H1 (cell line): ENCODE measurements around the gene IAPP. TPM values are rescaled to one million over a fixed set of nuclear protein-coding genes. Genes with fewer than 3 reads are reported as not detected.

Experiments
- CTCF ChIA-PET: fragments of 300-600 bp; sonication (Branson Sonifier 250); formaldehyde crosslinking; loops from one replicate; lab custom pipeline; 2021; ENCODE audit not compliant: partially characterized antibody; lab: Charles Lee
- POLR2A ChIA-PET: fragments of 300-600 bp; sonication (Branson Sonifier 250); formaldehyde crosslinking; loops from one replicate; lab custom pipeline; 2021; ENCODE audit warnings: inconsistent platforms; ENCODE audit not compliant: partially characterized antibody; lab: Charles Lee
- DNase-seq, 2 experiments: peaks; one replicate each; pipeline versions ENCODE4 v3.0.0 to v3.0.0-alpha.2; 2010 to 2022; ENCODE audit warnings: low spot score in 2 of 2, low read depth in 1 of 2, mixed read lengths in 1 of 2
- FAIRE-seq: peaks from 2 replicates; lab custom pipeline; 2011; peaks lifted over from hg19 to GRCh38; lab: Jason Lieb, UNC
- H2AFZ ChIP-seq: 2 replicates; pipeline ENCODE4 v1.8.1; 2012; ENCODE audit warnings: low read length, inconsistent platforms
- H2AK5ac ChIP-seq: 2 replicates; pipeline ENCODE4 v1.6.1; 2013; ENCODE audit warnings: low read depth, low read length
- H2BK120ac ChIP-seq: replicated peaks from 2 replicates; pipeline ENCODE3; 2013; ENCODE audit warnings: low read depth, low read length, inconsistent platforms
- H2BK12ac ChIP-seq: 2 replicates; pipeline ENCODE4 v1.6.1; 2013; ENCODE audit warnings: low read depth, low read length
- H2BK15ac ChIP-seq: 2 replicates; pipeline ENCODE4 v1.6.1; 2013; ENCODE audit warnings: low read length
- H2BK20ac ChIP-seq: 2 replicates; pipeline ENCODE4 v1.6.1; 2013; ENCODE audit warnings: low read length
- H2BK5ac ChIP-seq: 2 replicates; pipeline ENCODE4 v1.6.1; 2013; ENCODE audit warnings: low read depth, low read length
- H3K14ac ChIP-seq: 2 replicates; pipeline ENCODE4 v1.6.1; 2013; ENCODE audit warnings: inconsistent platforms; ENCODE audit not compliant: insufficient read length
- H3K18ac ChIP-seq: 2 replicates; pipeline ENCODE4 v1.6.1; 2013; ENCODE audit warnings: low read length; ENCODE audit errors: extremely low read depth
- H3K23ac ChIP-seq: 2 replicates; pipeline ENCODE4 v1.6.1; 2013; ENCODE audit warnings: inconsistent platforms; ENCODE audit not compliant: insufficient read length
- H3K23me2 ChIP-seq: 2 replicates; pipeline ENCODE4 v1.6.1; 2013; ENCODE audit warnings: low read depth, low read length
- H3K27ac ChIP-seq: 2 replicates; pipeline ENCODE4 v1.6.1; 2011; ENCODE audit warnings: low read depth, low read length, inconsistent platforms
- H3K27me3 ChIP-seq, 4 experiments: replicated peaks in 1 of 4; 1 replicate in 1 of 4; 2 replicates in 3 of 4; pipeline versions ENCODE4 v1.6.1 to v1.8.1; 2011 to 2013; ENCODE audit warnings: low read length in 3 of 4, mild to moderate bottlenecking in 3 of 4, inconsistent platforms in 2 of 4, mixed read lengths in 2 of 4, moderate library complexity in 1 of 4; ENCODE audit not compliant: control insufficient read depth in 3 of 4, insufficient read depth in 3 of 4; ENCODE audit errors: extremely low read depth in 1 of 4
- H3K36me3 ChIP-seq, 4 experiments: 2 replicates each; pipeline versions ENCODE4 v1.6.1 to v1.8.1; 2011 to 2013; ENCODE audit warnings: mild to moderate bottlenecking in 4 of 4, low read length in 3 of 4, moderate library complexity in 2 of 4, control low read depth in 1 of 4, inconsistent platforms in 1 of 4; ENCODE audit not compliant: insufficient read depth in 4 of 4, control insufficient read depth in 2 of 4
- H3K4ac ChIP-seq: replicated peaks from 2 replicates; pipeline ENCODE3; 2013; ENCODE audit warnings: low read length, low read depth, mixed read lengths, inconsistent platforms; ENCODE audit not compliant: insufficient read length
- H3K4me1 ChIP-seq, 4 experiments: replicated peaks in 1 of 4; 1 replicate in 1 of 4; 2 replicates in 3 of 4; pipeline versions ENCODE4 v1.6.1 to v1.8.1; 2011 to 2013; ENCODE audit warnings: low read length in 3 of 4, inconsistent platforms in 2 of 4, mixed read lengths in 1 of 4; ENCODE audit not compliant: insufficient read depth in 4 of 4, control insufficient read depth in 3 of 4
- H3K4me2 ChIP-seq, 2 experiments: 2 replicates each; pipeline versions ENCODE4 v1.6.1 to v1.8.1; 2011 to 2013; ENCODE audit warnings: low read depth in 2 of 2, low read length in 2 of 2, control low read depth in 1 of 2, inconsistent platforms in 1 of 2, mild to moderate bottlenecking in 1 of 2; ENCODE audit not compliant: insufficient read depth in 1 of 2
- H3K4me3 ChIP-seq, 4 experiments: fragments of 200-600, 300-600 bp in 1 of 4; sonication (generic), shearing (Covaris generic), sonication (Bioruptor Twin) in 1 of 4; 2 replicates each; pipeline versions ENCODE4 v1.5.1 to v1.8.1; 2011 to 2016; ENCODE audit warnings: low read length in 4 of 4, low read depth in 3 of 4, control low read depth in 2 of 4, inconsistent platforms in 2 of 4, mild to moderate bottlenecking in 2 of 4, mixed read lengths in 1 of 4, moderate library complexity in 1 of 4; ENCODE audit not compliant: insufficient read depth in 2 of 4; ENCODE audit errors: extremely low read depth in 1 of 4
- H3K56ac ChIP-seq: replicated peaks from 2 replicates; pipeline ENCODE3; 2013; ENCODE audit warnings: low read depth, mild to moderate bottlenecking, mixed read lengths, low read length, inconsistent platforms; ENCODE audit not compliant: insufficient read length
- H3K79me1 ChIP-seq: 2 replicates; pipeline ENCODE4 v1.6.1; 2013; ENCODE audit warnings: low read depth, low read length, control low read depth
- H3K79me2 ChIP-seq, 2 experiments: 2 replicates each; pipeline versions ENCODE4 v1.6.1 to v1.8.1; 2012 to 2013; ENCODE audit warnings: low read length in 2 of 2, mild to moderate bottlenecking in 2 of 2, inconsistent platforms in 1 of 2; ENCODE audit not compliant: insufficient read depth in 2 of 2, control insufficient read depth in 1 of 2
- H3K9ac ChIP-seq, 4 experiments: replicated peaks in 1 of 4; 1 replicate in 1 of 4; 2 replicates in 3 of 4; pipeline versions ENCODE4 v1.6.1 to v1.8.1; 2011 to 2013; ENCODE audit warnings: low read depth in 3 of 4, low read length in 3 of 4, control low read depth in 2 of 4, mild to moderate bottlenecking in 2 of 4, moderate library complexity in 2 of 4, inconsistent platforms in 1 of 4; ENCODE audit errors: extremely low read depth in 1 of 4
- H3K9me3 ChIP-seq, 2 experiments: 2 replicates each; pipeline versions ENCODE4 v1.6.1 to v1.8.1; 2012 to 2013; ENCODE audit warnings: mild to moderate bottlenecking in 2 of 2, moderate library complexity in 2 of 2, control low read depth in 1 of 2, inconsistent platforms in 1 of 2, low read depth in 1 of 2, low read length in 1 of 2, mixed read lengths in 1 of 2; ENCODE audit not compliant: insufficient read depth in 2 of 2
- H4K20me1 ChIP-seq, 2 experiments: replicated peaks in 1 of 2; 2 replicates each; pipeline versions ENCODE3 to v1.8.1; 2011 to 2013; ENCODE audit warnings: inconsistent platforms in 2 of 2, low read length in 2 of 2, mild to moderate bottlenecking in 1 of 2; ENCODE audit not compliant: insufficient read depth in 2 of 2, control insufficient read depth in 1 of 2
- H4K5ac ChIP-seq: 2 replicates; pipeline ENCODE4 v1.6.1; 2013; ENCODE audit warnings: low read length, low read depth, mixed read lengths, inconsistent platforms; ENCODE audit not compliant: insufficient read length
- H4K8ac ChIP-seq: 2 replicates; pipeline ENCODE4 v1.8.0; 2013; ENCODE audit warnings: mild to moderate bottlenecking, moderate library complexity, low read length, inconsistent platforms; ENCODE audit not compliant: insufficient read depth; ENCODE audit errors: extremely low read depth
- H4K91ac ChIP-seq: replicated peaks from 2 replicates; pipeline ENCODE3; 2013; ENCODE audit warnings: low read length, mixed read lengths, inconsistent platforms; ENCODE audit not compliant: insufficient read length
- JUN ChIP-seq: IDR thresholded peaks from 2 replicates; pipeline ENCODE4 v1.6.1; 2011; ENCODE audit warnings: low read depth, mild to moderate bottlenecking, improper control_type of control experiment, low read length
- SIX5 ChIP-seq: IDR thresholded peaks from 2 replicates; pipeline ENCODE4 v1.6.1; 2011; ENCODE audit warnings: mild to moderate bottlenecking, low read depth, low read length
- WGBS, 2 experiments: shearing (Covaris generic) in 1 of 2; methylation state at CpG; one replicate each; pipeline versions ENCODE4 v1.1.6 to v1.1.7; 2013 to 2015; ENCODE audit warnings: low lambda C conversion rate in 2 of 2, mixed read lengths in 2 of 2, inconsistent platforms in 1 of 2, low coverage in 1 of 2, missing lambda C conversion rate in 1 of 2; ENCODE audit not compliant: insufficient replicate concordance in 2 of 2, insufficient coverage in 1 of 2, insufficient read length in 1 of 2; ENCODE audit errors: extremely low coverage in 1 of 2, missing lambda C conversion rate in 1 of 2; 5-methylcytosine and 5-hydroxymethylcytosine counted together
- polyA plus RNA-seq, 7 experiments: library from polyadenylated mRNA; depleted of rRNA in 3 of 7; stranded (reverse) in 5 of 7; unstranded in 2 of 7; fragments of >200 nt in 5 of 7; fragments of 200-250 nt in 2 of 7; gene quantifications; 1 replicate in 5 of 7; 2 replicates in 1 of 7; 4 replicates in 1 of 7; pipeline versions ENCODE4 v1.2.1 to v1.2.3, GENCODE V29; 2011 to 2013; ENCODE audit warnings: missing spikeins in 2 of 7, mixed read lengths in 2 of 7
- total RNA-seq: library from RNA; stranded (reverse); fragmentation: NEBNext Ultra II Directional; extraction: Animal tissue kit (Norgen Biotek cat#: 25700); gene quantifications from 2 replicates; pipeline ENCODE4 v1.2.1, GENCODE V29; 2021

Gene IAPP
- total and polyA plus RNA-seq, 2 of the 8 experiments (the other 6 are each of a cell fraction or from before 2014, with no cell fraction given), result not detected

DNA sequence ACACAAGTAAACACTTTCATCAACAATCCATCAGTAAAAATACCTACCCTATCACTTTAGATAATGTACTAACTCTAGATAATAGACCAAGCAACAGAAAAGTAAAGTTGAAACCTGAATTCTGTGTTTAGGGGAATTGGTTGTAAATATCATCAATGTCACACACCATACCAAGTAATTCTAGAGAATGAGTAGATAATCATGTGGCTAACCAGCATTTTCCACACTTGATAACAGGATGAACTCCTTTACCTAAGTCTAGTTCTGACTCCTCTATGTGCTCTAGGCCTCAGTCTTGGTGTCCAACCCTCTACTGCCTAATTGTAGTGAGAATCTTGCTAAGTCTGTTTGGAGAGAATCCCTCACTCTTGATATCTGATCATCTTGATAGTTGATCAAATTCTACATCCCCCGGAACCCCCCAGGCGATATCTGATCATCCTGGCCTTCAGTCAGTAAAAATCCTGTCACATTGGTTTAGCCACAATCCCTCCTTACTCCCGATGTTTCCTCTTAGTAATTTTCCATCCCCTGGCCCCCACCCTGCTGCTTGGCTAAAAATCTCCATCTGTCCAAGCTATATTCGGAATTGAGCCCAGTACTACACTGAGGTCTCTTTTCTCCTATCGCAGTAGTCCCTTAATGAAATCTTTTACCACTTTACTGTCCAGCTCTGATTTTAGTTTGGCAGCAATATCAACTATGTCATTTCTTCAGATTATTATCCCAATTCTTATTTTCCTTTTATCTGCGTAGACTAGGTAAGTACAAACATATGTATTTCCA is 34.5 kb upstream of the IAPP start:
- ChIA-PET POLR2A (interaction anchor here (0.6 kb wide), 1 partner anchor 15 kb away, joined by 4 read pairs; no protein-coding TSS in a partner anchor), CTCF (interaction anchor here (0.7 to 1.5 kb wide), 3 partner anchors 9 to 113 kb away, joined by 3 to 4 read pairs (median 4); no protein-coding TSS in a partner anchor)
- no peak overlapping the region for H4K91ac ChIP-seq
- no peak overlapping the region for H4K5ac ChIP-seq
- H3K56ac ChIP-seq, result no peak overlapping the region
- H2AK5ac ChIP-seq, result no peak overlapping the region
- H3K14ac ChIP-seq, result no peak overlapping the region
- H3K9me3 ChIP-seq, result peaks cover 0 to 3% of the 10 kb centered on the region in 2 experiments; a peak in 1 of 4 replicates
- H3K4me2 ChIP-seq, result no peak overlapping the region
- H2BK20ac ChIP-seq, result no peak overlapping the region
- FAIRE-seq (no peak), DNase-seq (no peak)
- H3K23ac ChIP-seq, result no peak overlapping the region
- no peaks in the 10 kb centered on the region for H4K20me1 ChIP-seq
- WGBS, 2 experiments, result 93% methylated on average over 6 of the region's 6 CpGs; no CpG with 5 or more reads in 1 of the 2 experiments
- H2AFZ ChIP-seq, result no peak overlapping the region
- no peak overlapping the region for H2BK120ac ChIP-seq
- H3K27me3 ChIP-seq, result peaks cover 0 to 1% (median 0%) of the 10 kb centered on the region in 4 experiments; a peak in 1 of 7 replicates
- H4K8ac ChIP-seq, result no peak overlapping the region
- H3K4me1 ChIP-seq, result peaks cover 0 to 4% (median 3%) of the 10 kb centered on the region in 4 experiments; a peak in 2 of 7 replicates
- no peak overlapping the region for H3K4me3 ChIP-seq
- no peak overlapping the region for H3K27ac ChIP-seq
- no peaks in the 10 kb centered on the region for H3K79me2 ChIP-seq
- no peak overlapping the region for H3K9ac ChIP-seq
- H3K79me1 ChIP-seq, result no peaks in the 10 kb centered on the region
- H2BK5ac ChIP-seq, result no peak overlapping the region
- peaks cover 0 to 3% (median 0%) of the 10 kb centered on the region in 4 experiments; a peak in 1 of 8 replicates for H3K36me3 ChIP-seq
- H3K18ac ChIP-seq, result no peak overlapping the region
- H3K23me2 ChIP-seq, result no peaks in the 10 kb centered on the region
- H3K4ac ChIP-seq, result no peak overlapping the region
- TF ChIP-seq JUN (no peak), SIX5 (no peak)
- no peak overlapping the region for H2BK15ac ChIP-seq
- H2BK12ac ChIP-seq, result no peak overlapping the region; the same call in 1 of the 2 replicates
